Right kidney (tissue), 1 donor: ENCODE data around the gene NR1D2.

Experiments used
- DNase-seq: peaks from one replicate; pipeline ENCODE4 v3.0.0-alpha.2; 2016

Gene NR1D2

GRCh38 chr3:23964537-23965235, 19.6 kb downstream of the NR1D2 start:
- DNase-seq: no peak

GRCh38 chr3:23966328-23966727, 21.2 kb downstream of the NR1D2 start:
- no peak for DNase-seq

DNA sequence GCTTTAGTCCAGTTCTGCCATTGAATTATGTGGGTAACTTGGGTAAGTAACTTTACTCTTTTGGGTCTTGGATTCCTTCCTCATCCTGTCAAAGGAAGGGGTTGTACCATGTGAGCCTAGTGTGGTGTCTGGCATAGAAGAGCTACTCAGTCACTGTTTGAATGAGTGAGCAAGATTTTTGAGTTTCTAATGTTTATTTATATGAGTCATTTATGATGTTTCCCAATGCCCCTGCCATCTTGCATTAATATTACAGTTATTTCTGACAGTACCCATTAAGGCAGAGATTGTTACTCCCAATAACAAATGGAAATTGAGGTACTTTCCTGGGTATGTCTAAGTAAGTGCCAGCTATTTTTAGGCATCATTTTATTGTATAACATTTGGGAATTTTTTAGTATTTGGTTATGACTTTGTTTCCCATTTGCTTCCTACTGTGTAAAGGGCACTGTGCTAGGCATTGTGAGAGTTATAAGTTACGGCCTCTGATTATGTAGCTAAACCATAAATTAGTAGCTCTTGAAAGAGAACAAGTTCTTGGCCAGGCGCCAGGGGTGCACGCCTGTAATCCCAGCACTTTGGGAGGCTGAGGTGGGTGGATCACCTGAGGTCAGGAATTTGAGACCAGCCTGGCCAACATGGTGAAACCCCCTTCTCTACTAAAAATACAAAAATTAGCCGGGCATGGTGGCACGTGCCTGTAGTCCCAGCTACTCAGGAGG, 23.5 kb downstream of the NR1D2 start:
- no peak for DNase-seq

DNA sequence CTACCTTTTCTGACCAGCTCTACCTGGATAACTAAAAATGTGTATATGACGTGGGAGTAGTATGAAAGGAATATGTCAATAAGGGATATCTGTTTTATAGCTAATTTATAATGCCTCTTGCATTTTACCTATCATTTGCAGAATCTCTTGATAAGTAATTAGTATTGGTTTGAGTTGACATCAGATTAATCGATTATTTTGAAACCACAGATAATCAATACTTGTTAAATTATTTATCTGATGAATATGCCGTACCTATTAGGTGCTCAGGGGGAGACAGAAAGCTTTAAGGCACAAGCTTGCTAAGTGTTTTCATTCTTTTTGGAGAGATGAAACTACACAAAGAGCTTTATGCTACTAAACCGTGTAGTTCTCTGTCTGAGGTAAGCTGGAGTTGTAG, 24.3 kb downstream of the NR1D2 start:
- no peak for DNase-seq

DNA sequence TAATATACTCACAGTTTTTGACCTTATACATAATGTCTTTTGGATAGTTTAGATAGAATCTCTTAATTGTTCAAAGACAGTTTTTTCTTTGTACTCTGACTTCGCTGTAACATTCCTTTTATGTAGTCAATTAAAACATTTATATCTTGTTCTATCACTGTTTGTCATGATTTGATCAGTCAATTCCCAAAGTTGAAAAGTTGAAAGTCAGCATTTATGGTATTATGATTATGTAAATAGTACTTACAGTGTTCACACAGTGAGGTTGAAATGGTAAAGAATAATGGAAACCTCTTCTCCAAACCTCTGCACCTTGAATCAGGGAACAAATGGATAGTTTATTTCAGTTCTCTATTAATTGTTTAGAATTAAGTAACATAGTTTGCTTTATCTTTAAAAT, 26.6 kb downstream of the NR1D2 start:
- no peak for DNase-seq

DNA sequence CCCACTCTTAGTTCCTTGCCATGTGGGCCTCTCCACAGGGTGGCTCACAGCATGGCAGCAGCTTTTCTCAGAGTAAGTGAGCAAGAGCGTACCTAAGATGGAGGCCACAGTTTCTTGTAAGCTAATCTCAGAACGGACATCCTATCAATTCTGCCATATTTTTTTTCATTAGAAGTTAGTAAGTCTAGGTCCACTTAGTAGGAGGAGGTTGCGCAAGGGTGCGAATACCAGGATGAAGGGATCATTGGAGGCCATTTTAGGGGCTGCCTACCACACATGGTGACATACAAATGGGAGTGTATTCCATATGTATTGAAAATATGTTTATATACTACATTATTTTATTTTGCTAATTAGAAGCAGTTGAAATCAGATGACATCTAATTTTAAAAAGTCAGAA, 31.5 kb downstream of the NR1D2 start:
- DNase-seq: no peak

- DNase-seq: no peak
Measured at GRCh38 chr3:23979569-23979968, 34.5 kb downstream of the NR1D2 start.

DNA sequence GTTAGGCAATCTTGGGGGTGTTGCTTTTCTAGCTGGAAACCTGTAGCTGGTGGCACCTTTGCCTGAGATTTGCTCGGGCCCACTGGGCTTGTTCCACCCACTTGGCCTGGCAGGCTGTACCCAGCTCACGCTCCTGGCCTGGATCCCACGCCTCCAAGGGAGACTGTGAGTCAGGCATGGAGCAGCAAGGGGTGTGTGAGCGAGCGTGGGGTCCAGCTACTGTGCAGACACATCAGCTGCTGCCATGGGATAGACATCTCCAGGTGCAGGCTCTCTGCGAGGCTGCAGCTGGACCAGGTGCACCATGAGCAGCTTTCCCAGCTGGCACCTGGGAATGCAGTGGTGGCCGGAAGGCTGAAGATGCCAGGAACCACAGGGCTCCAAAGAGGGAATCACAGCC, 36.0 kb downstream of the NR1D2 start:
- no peak for DNase-seq

GRCh38 chr3:23981955-23982354, 36.9 kb downstream of the NR1D2 start:
- DNase-seq: no peak

DNA sequence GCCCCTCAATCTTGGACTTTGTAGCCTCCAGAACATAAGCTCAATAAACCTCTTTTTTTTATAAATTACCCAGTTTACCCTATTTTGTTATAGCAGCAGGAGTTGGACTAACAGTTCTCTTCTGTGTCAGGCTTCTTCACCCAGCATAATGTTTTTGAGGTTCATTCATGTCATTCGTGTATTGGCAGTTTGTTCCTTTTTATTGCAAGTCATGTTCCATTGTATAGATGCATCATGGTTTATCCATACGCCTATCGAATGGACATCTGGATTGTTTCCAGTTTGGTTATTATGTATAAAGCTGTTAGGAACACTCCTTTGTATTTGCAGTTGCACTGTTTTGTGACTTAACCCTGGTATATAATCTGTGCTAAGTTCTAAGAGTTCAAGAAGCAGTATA, 39.8 kb downstream of the NR1D2 start:
- no peak for DNase-seq

- DNase-seq: no peak
Measured at GRCh38 chr3:23985747-23986544, 40.9 kb downstream of the NR1D2 start.

DNA sequence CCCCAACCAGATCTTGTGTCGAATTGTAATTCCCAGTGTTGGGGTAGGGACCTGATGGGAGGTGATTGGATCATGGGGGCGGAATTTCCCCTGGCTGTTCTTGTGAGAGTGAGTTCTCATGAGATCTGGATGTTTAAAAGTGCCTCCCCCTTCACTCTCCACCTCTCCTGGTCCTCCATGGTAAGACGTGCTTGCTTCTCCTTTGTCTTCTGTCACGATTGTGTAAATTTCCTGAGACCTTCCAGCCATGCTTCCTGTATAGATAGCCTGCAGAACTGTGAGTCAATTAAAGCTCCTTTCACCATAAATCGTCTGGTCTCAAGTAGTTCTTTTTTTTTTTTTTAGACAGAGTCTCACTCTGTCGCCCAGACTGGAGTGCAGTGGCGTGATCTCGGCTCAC, 42.3 kb downstream of the NR1D2 start:
- no peak for DNase-seq

DNA sequence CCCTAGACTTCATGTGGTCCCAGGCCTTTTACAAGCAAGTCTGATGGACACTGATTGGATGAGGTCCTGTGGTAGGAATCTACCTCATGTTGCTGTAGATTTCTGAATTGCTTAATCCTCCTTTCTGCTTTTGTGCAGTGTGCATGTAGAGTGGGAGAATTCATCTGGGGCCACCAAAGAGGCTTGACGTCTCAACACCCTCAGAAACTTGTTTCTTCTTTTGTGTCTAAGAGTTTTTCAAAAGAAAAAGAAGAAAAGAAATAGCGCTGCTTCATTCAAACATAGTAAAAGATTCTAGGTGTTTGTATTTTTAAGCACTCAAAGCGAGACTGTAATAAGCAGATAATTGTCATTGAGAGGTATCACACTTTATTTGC, 46.2 kb downstream of the NR1D2 start:
- DNase-seq: no peak

DNA sequence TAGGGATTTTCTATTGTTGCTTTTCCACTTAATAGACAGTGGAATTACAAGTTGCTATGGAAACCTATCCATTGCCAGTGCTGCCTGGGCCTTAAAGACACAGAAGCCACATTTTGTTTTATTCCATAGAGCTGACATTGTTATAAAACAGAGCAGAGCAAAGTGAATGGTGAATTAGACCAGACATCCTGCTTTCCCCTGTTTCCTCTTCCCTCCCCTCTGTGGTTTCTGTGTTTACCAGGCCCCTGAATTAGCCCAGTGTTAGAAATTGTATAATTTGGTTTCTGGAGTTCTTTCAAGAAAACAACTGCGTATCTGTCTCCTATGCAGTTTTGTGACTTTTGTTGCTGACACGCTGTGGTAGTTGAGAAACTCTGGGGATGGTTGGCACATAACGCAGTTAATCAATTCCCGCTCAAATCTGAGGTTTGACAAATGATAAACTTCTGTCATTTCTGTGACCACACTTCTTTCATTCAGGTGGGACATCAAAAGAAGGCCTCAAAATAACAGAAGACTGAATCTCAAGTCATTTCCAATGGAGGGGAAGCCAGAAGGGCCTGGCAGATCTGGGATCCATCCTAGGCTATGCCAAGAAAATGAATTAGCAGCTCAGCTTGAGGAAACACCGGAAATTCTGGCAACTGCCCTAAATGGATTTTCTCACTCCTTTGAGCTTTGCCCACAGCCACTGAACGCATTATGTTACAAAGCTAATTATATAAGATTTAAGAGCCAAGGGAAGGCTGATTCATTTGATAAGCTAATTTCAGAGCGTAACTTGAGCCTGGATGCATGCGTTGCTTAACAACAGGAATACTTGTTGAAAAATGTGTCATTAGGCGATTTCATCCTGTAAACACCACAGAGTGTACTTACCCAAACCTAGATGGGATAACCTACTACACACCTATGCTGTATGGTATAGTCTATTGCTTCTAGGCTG, 46.9 kb downstream of the NR1D2 start:
- DNase-seq: no peak

DNA sequence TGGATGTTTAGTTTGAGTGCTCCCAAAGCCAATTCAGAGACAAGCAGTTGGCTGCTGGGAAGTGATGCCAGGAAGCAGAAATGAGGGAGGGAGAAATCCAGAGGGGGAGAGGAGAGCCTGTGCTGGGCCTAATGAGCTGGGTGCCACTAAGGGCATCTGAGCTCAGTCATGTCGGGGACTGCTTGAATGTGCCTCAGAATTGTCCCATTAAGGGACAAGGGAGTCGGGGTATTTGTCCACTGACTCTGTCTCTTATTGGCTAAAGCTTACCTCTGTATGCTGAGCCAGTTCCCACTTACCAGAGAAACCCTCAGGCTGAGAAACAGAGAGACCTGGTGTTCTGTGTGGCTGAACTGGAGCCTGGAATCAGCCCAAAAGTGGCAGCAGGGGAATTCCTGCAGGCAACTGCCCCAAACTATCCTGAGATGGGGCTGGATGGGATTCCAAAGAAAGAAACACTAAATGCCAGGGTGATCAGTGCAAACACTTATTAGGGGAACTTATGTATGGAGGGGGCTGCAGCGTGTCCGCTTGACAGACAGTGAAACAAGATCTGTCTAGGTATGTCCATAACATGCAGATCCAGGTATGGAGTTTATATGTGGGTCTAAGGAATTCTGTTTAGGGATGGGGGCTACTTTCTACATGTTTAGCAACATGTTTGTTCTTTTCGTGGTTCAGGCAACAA, 48.6 kb downstream of the NR1D2 start:
- no peak for DNase-seq

- no peak for DNase-seq
Measured at GRCh38 chr3:23994244-23994569, 49.1 kb downstream of the NR1D2 start.

GRCh38 chr3:23995219-23995618, 50.1 kb downstream of the NR1D2 start:
- no peak for DNase-seq

- DNase-seq: no peak
Measured at GRCh38 chr3:23996095-23996524, 51.0 kb downstream of the NR1D2 start.

GRCh38 chr3:23999012-23999641, 54.0 kb downstream of the NR1D2 start:
- no peak for DNase-seq

GRCh38 chr3:24002129-24002528, 57.0 kb downstream of the NR1D2 start:
- DNase-seq: no peak

- no peak for DNase-seq
Measured at GRCh38 chr3:24003466-24003865, 58.4 kb downstream of the NR1D2 start.
